ENCODE results near the gene IGF1R.

The IGF1R gene

GRCh38 chr15:98903377-98904018, 255.2 kb downstream of the IGF1R start:
- Histone ChIP-seq H3K4me1 (ENCODE audit: low read length) (peaks cover 9% of the 10 kb centered on the region), H3K27ac (ENCODE audit: low read length) (no peak overlapping the region), H3K9ac (ENCODE audit: low read length) (no peak overlapping the region), H2AFZ (ENCODE audit: low read depth, low read length) (no peak overlapping the region), H3K79me2 (ENCODE audit: low read length) (no peaks in the 10 kb centered on the region), H3K27me3 (ENCODE audit: low read depth, low read length) (no peaks in the 10 kb centered on the region), H3K4me2 (ENCODE audit: low read length) (0 out of 2 replicates have a peak overlapping the region, but pooled peaks have one; percentile 0), H4K20me1 (ENCODE audit: insufficient read depth, low read length) (no peaks in the 10 kb centered on the region), H3K36me3 (replicated peaks; ENCODE audit: low read depth, low read length) (no peaks in the 10 kb centered on the region), H3K4me3 (ENCODE audit: low read length) (no peak overlapping the region), H3K9me3 (ENCODE audit: insufficient read depth, low read length) (no peaks in the 10 kb centered on the region)
- TF ChIP-seq EZH2phosphoT487 (IDR thresholded peaks at IDR 0.05; ENCODE audit: low read depth) (no peak), CTCF (IDR thresholded peaks at IDR 0.05; ENCODE audit: low read depth, low read length) (no peak)

- no peaks in the 10 kb centered on the region for H3K79me2 ChIP-seq (ENCODE audit: low read length)
- no peak overlapping the region for H3K27ac ChIP-seq (ENCODE audit: low read length)
- no peak for TF ChIP-seq EZH2phosphoT487 (IDR thresholded peaks at IDR 0.05; ENCODE audit: low read depth)
- TF ChIP-seq CTCF (IDR thresholded peaks at IDR 0.05; ENCODE audit: low read depth, low read length), result peak; percentile 79
- no peak overlapping the region for H3K9ac ChIP-seq (ENCODE audit: low read length)
- no peak overlapping the region for H2AFZ ChIP-seq (ENCODE audit: low read depth, low read length)
- H3K4me3 ChIP-seq (ENCODE audit: low read length), result no peak overlapping the region
- H3K4me1 ChIP-seq (ENCODE audit: low read length), result peaks cover 9% of the 10 kb centered on the region
- H3K27me3 ChIP-seq (ENCODE audit: low read depth, low read length), result no peaks in the 10 kb centered on the region
- H3K9me3 ChIP-seq (ENCODE audit: insufficient read depth, low read length), result no peaks in the 10 kb centered on the region
- no peaks in the 10 kb centered on the region for H4K20me1 ChIP-seq (ENCODE audit: insufficient read depth, low read length)
- no peak overlapping the region for H3K4me2 ChIP-seq (ENCODE audit: low read length)
- H3K36me3 ChIP-seq (replicated peaks; ENCODE audit: low read depth, low read length), result no peaks in the 10 kb centered on the region
Measured at GRCh38 chr15:98904544-98904943, 256.2 kb downstream of the IGF1R start.

GRCh38 chr15:98905963-98906711, 257.8 kb downstream of the IGF1R start:
- Histone ChIP-seq H3K4me1 (ENCODE audit: low read length) (peaks cover 9% of the 10 kb centered on the region), H3K27me3 (ENCODE audit: low read depth, low read length) (no peaks in the 10 kb centered on the region), H3K36me3 (replicated peaks; ENCODE audit: low read depth, low read length) (no peaks in the 10 kb centered on the region), H3K79me2 (ENCODE audit: low read length) (no peaks in the 10 kb centered on the region), H3K9ac (ENCODE audit: low read length) (no peak overlapping the region), H3K27ac (ENCODE audit: low read length) (no peak overlapping the region), H2AFZ (ENCODE audit: low read depth, low read length) (no peak overlapping the region), H3K9me3 (ENCODE audit: insufficient read depth, low read length) (no peaks in the 10 kb centered on the region), H3K4me2 (ENCODE audit: low read length) (no peak overlapping the region), H3K4me3 (ENCODE audit: low read length) (no peak overlapping the region), H4K20me1 (ENCODE audit: insufficient read depth, low read length) (no peaks in the 10 kb centered on the region)
- TF ChIP-seq EZH2phosphoT487 (IDR thresholded peaks at IDR 0.05; ENCODE audit: low read depth), result no peak
- no peak for TF ChIP-seq CTCF (IDR thresholded peaks at IDR 0.05; ENCODE audit: low read depth, low read length)

- Histone ChIP-seq H3K9ac (ENCODE audit: low read length) (no peak overlapping the region), H3K4me3 (ENCODE audit: low read length) (no peak overlapping the region), H3K4me1 (ENCODE audit: low read length) (peaks cover 9% of the 10 kb centered on the region), H3K27me3 (ENCODE audit: low read depth, low read length) (no peaks in the 10 kb centered on the region), H2AFZ (ENCODE audit: low read depth, low read length) (no peak overlapping the region), H4K20me1 (ENCODE audit: insufficient read depth, low read length) (no peaks in the 10 kb centered on the region), H3K4me2 (ENCODE audit: low read length) (no peak overlapping the region), H3K9me3 (ENCODE audit: insufficient read depth, low read length) (no peaks in the 10 kb centered on the region), H3K27ac (ENCODE audit: low read length) (no peak overlapping the region), H3K79me2 (ENCODE audit: low read length) (no peaks in the 10 kb centered on the region), H3K36me3 (replicated peaks; ENCODE audit: low read depth, low read length) (no peaks in the 10 kb centered on the region)
- TF ChIP-seq EZH2phosphoT487 (IDR thresholded peaks at IDR 0.05; ENCODE audit: low read depth) (no peak), CTCF (IDR thresholded peaks at IDR 0.05; ENCODE audit: low read depth, low read length) (no peak)
Measured at GRCh38 chr15:98906712-98907083, 258.4 kb downstream of the IGF1R start.
